GM12878 (cell line): ENCODE measurements around the gene SSBP4. TPM values are rescaled to one million over a fixed set of nuclear protein-coding genes. Genes with fewer than 3 reads are reported as not detected.

Source experiments
- ATAC-seq: fragments of 200-7000 bp; cut with Tn5 transposase; 3 replicates; pipeline ENCODE4 v1.9.1; 2020; ENCODE audit warnings: mild to moderate bottlenecking, moderate library complexity
- BruUV-seq: library from RNA; stranded (reverse); fragments of 400-500 nt; replicated peaks from 2 replicates; lab custom pipeline; 2021; lab: Mats Ljungman, UMichigan
- CTCF ChIA-PET: fragments of 300-600 bp; sonication (Branson Sonifier 250); formaldehyde crosslinking; extraction: SDS; loops from one replicate; lab custom pipeline; 2021; ENCODE audit warnings: inconsistent platforms; lab: Yijun Ruan, JAX
- POLR2A ChIA-PET: fragments of 350-600 bp; formaldehyde crosslinking; extraction: SDS; loops from one replicate; lab custom pipeline; 2021; ENCODE audit warnings: inconsistent platforms; lab: Charles Lee
- RAD21 ChIA-PET: fragments of 300-600 bp; sonication (Branson Sonifier 250); formaldehyde crosslinking; loops from one replicate; lab custom pipeline; 2023; ENCODE audit warnings: antibody characterized with exemption; ENCODE audit not compliant: unreplicated experiment; lab: Charles Lee
- SMC1A ChIA-PET: fragments of 300-600 bp; sonication (Branson Sonifier 250); formaldehyde crosslinking; loops from one replicate; lab custom pipeline; 2023; ENCODE audit not compliant: unreplicated experiment, uncharacterized antibody; lab: Charles Lee
- DNase-seq: peaks from one replicate; pipeline ENCODE4 v3.0.0-alpha.2; 2011; ENCODE audit warnings: low read depth, low spot score
- FAIRE-seq: peaks from 3 replicates; lab custom pipeline; 2011; peaks lifted over from hg19 to GRCh38; lab: Jason Lieb, UNC
- H2AFZ ChIP-seq: 2 replicates; pipeline ENCODE4 v1.6.0; 2011; ENCODE audit warnings: low read depth, low read length, control low read depth; ENCODE audit not compliant: control insufficient read depth
- H3K27ac ChIP-seq: 2 replicates; pipeline ENCODE4 v1.5.1; 2011; ENCODE audit warnings: control low read depth; ENCODE audit not compliant: control insufficient read depth, insufficient read depth
- H3K27me3 ChIP-seq, 2 experiments: replicated peaks in 1 of 2; 2 replicates each; pipeline versions ENCODE4 v1.6.0 to v1.6.1; 2011; ENCODE audit warnings: low read length in 1 of 2; ENCODE audit not compliant: control insufficient read depth in 2 of 2, insufficient read depth in 2 of 2
- H3K36me3 ChIP-seq, 2 experiments: 2 replicates each; pipeline ENCODE4 v1.5.1; 2011; ENCODE audit warnings: low read length in 1 of 2; ENCODE audit not compliant: control insufficient read depth in 2 of 2, insufficient read depth in 2 of 2
- H3K4me1 ChIP-seq: 2 replicates; pipeline ENCODE4 v1.6.1; 2011; ENCODE audit warnings: mild to moderate bottlenecking, low read length, moderate library complexity, mixed read lengths; ENCODE audit not compliant: control insufficient read depth, insufficient read depth
- H3K4me2 ChIP-seq: 2 replicates; pipeline ENCODE4 v1.6.0; 2011; ENCODE audit warnings: control low read depth; ENCODE audit not compliant: control insufficient read depth, insufficient read depth
- H3K4me3 ChIP-seq: fragments of 200-600 bp; sonication (generic); 2 replicates; pipeline ENCODE4 v1.5.1; 2016
- H3K79me2 ChIP-seq: 2 replicates; pipeline ENCODE4 v1.6.0; 2011; ENCODE audit warnings: low read length; ENCODE audit not compliant: control insufficient read depth, insufficient read depth
- H3K9ac ChIP-seq: 2 replicates; pipeline ENCODE4 v1.8.0; 2011; ENCODE audit warnings: low read length, control low read depth, mixed read lengths; ENCODE audit not compliant: control insufficient read depth, insufficient read depth
- H3K9me3 ChIP-seq: replicated peaks from 3 replicates; pipeline ENCODE4 v1.5.1; 2011; ENCODE audit warnings: mild to moderate bottlenecking, low read length; ENCODE audit not compliant: control insufficient read depth, insufficient read depth
- H4K20me1 ChIP-seq: 2 replicates; pipeline ENCODE4 v1.6.0; 2011; ENCODE audit not compliant: control insufficient read depth, insufficient read depth
- ATF7 ChIP-seq: fragments of 450-650 bp; IDR thresholded peaks from 2 replicates; pipeline ENCODE4 v1.6.1; 2016; ENCODE audit warnings: low read depth, mild to moderate bottlenecking
- CREM ChIP-seq: IDR thresholded peaks from 2 replicates; pipeline ENCODE4 v1.6.1; 2014; ENCODE audit warnings: antibody characterized with exemption, low read depth
- E2F8 ChIP-seq: fragments of 450-650 bp; IDR thresholded peaks from 2 replicates; pipeline ENCODE4 v1.6.1; 2018; ENCODE audit warnings: mild to moderate bottlenecking, low read depth, moderate library complexity; ENCODE audit not compliant: partially characterized antibody
- E4F1 ChIP-seq: fragments of 450-650 bp; IDR thresholded peaks from 2 replicates; pipeline ENCODE4 v1.6.1; 2018; ENCODE audit warnings: borderline replicate concordance, mild to moderate bottlenecking; ENCODE audit not compliant: partially characterized antibody
- FOS ChIP-seq: IDR thresholded peaks from 3 replicates; pipeline ENCODE4 v1.6.1; 2011; ENCODE audit warnings: borderline replicate concordance; ENCODE audit not compliant: insufficient read length; ENCODE audit errors: extremely low read depth
- IRF4 ChIP-seq: IDR thresholded peaks from 2 replicates; pipeline ENCODE4 v1.6.1; 2011; ENCODE audit warnings: low read depth, low read length
- IRF5 ChIP-seq: fragments of 450-650 bp; IDR thresholded peaks from 2 replicates; pipeline ENCODE4 v1.6.1; 2017; ENCODE audit warnings: borderline replicate concordance
- JUND ChIP-seq: IDR thresholded peaks from 2 replicates; pipeline ENCODE4 v1.6.1; 2012; ENCODE audit warnings: low read depth, mild to moderate bottlenecking, low read length, improper control_type of control experiment, moderate library complexity
- MTA2 ChIP-seq: fragments of 450-650 bp; IDR thresholded peaks from 2 replicates; pipeline ENCODE4 v1.6.1; 2016; ENCODE audit warnings: low read depth, mild to moderate bottlenecking, moderate library complexity
- POLR2A ChIP-seq: IDR thresholded peaks from 2 replicates; pipeline ENCODE4 v1.6.1; 2011; ENCODE audit warnings: low read depth, mild to moderate bottlenecking, low read length
- RB1 ChIP-seq: fragments of 450-650 bp; formaldehyde crosslinking; IDR thresholded peaks from 2 replicates; pipeline ENCODE4 v1.6.1; 2017; ENCODE audit warnings: mild to moderate bottlenecking, borderline replicate concordance
- WGBS: methylation state at CpG from one replicate; pipeline ENCODE4 v1.1.6; 2016; ENCODE audit warnings: low lambda C conversion rate; ENCODE audit not compliant: insufficient replicate concordance, insufficient coverage; ENCODE audit errors: missing lambda C conversion rate; 5-methylcytosine and 5-hydroxymethylcytosine counted together
- in situ Hi-C: fragments of 300-500 bp; cut with MboI; formaldehyde crosslinking; loops from 9 replicates; pipeline ENCODE4 v1.14.3; 2018; ENCODE audit warnings: mixed read lengths
- intact Hi-C: fragments of 100-400 bp; cut with micrococcal nuclease; formaldehyde crosslinking; loops from one replicate; pipeline ENCODE4 v1.14.2; 2022; ENCODE audit not compliant: unreplicated experiment
- polyA plus RNA-seq, 11 experiments: library from polyadenylated mRNA; depleted of rRNA in 4 of 11; unstranded in 6 of 11; stranded (reverse) in 5 of 11; fragments of >200 nt; fragmentation: Nextera tagmentation in 4 of 11; fragmentation: Illumina TruSeq in 1 of 11; extraction: Ambion mirVana in 4 of 11; extraction: Trizol in 1 of 11; gene quantifications; 1 replicate in 1 of 11; 2 replicates in 10 of 11; pipeline versions ENCODE4 v1.2.1 to v1.2.3, GENCODE V29; 2011 to 2016; ENCODE audit warnings: inconsistent platforms in 2 of 11, missing spikeins in 2 of 11, low read depth in 1 of 11
- total RNA-seq, 4 experiments: library from RNA; depleted of rRNA in 3 of 4; stranded (reverse); fragments of >200 nt in 3 of 4; fragmentation: Illumina TruSeq in 1 of 4; extraction: Trizol in 1 of 4; gene quantifications; 2 replicates each; pipeline versions ENCODE4 v1.2.1 to v1.2.3, GENCODE V29; 2013 to 2021

Gene SSBP4
- total and polyA plus RNA-seq, 10 of the 15 experiments (the other 5 are each of a cell fraction or from before 2014, with no cell fraction given), result 0.37 to 150 (median 38.9) TPM

GRCh38 chr19:18379803-18380747 lies 39.1 kb upstream of the SSBP4 start:
- SMC1A ChIA-PET, result interaction anchor here (1.2 to 2.1 kb wide), 2 partner anchors 31 to 51 kb away, joined by 3 to 4 read pairs; no protein-coding TSS in a partner anchor
- Histone ChIP-seq H3K9ac (no peak overlapping the region), H3K79me2 (no peaks in the 10 kb centered on the region), H3K4me2 (no peak overlapping the region), H4K20me1 (no peaks in the 10 kb centered on the region), H3K4me3 (no peak overlapping the region), H3K27ac (no peak overlapping the region), H3K27me3 (no peaks in the 10 kb centered on the region), H3K4me1 (peaks cover 22% of the 10 kb centered on the region), H2AFZ (peak overlapping the region; percentile 44; the same call in 1 of the 2 replicates), H3K9me3 (no peaks in the 10 kb centered on the region), H3K36me3 (no peaks in the 10 kb centered on the region)
- ATAC-seq (no peak), DNase-seq (no peak), FAIRE-seq (no peak)
- CTCF ChIA-PET, result interaction anchor here (0.9 to 1.5 kb wide), 6 partner anchors 8 to 101 kb away, joined by 3 to 10 read pairs (median 4); no protein-coding TSS in a partner anchor
- 68% methylated on average over 22 of the region's 22 CpGs for WGBS
- RAD21 ChIA-PET, result interaction anchor here (0.6 to 1.4 kb wide), 3 partner anchors 14 to 100 kb away, joined by 3 read pairs; no protein-coding TSS in a partner anchor
- BruUV-seq, result no TSS peak
- POLR2A ChIA-PET, result interaction anchor here (1.2 to 1.5 kb wide), 3 partner anchors 16 to 42 kb away, joined by 3 to 5 read pairs (median 3); no protein-coding TSS in a partner anchor
- in situ Hi-C loops (no loop called here), intact Hi-C loops (no loop called here)
- TF ChIP-seq IRF4, result no peak
- no peak for TF ChIP-seq RB1
- TF ChIP-seq IRF5, result no peak
- TF ChIP-seq CREM, result no peak
- TF ChIP-seq E4F1, result no peak
- no peak for TF ChIP-seq E2F8
- TF ChIP-seq MTA2, result no peak
- no peak for TF ChIP-seq ATF7
- no peak for TF ChIP-seq FOS
- TF ChIP-seq POLR2A, result no peak
- TF ChIP-seq JUND, result no peak
